ENCODE results near the gene ADPGK.

DNA sequence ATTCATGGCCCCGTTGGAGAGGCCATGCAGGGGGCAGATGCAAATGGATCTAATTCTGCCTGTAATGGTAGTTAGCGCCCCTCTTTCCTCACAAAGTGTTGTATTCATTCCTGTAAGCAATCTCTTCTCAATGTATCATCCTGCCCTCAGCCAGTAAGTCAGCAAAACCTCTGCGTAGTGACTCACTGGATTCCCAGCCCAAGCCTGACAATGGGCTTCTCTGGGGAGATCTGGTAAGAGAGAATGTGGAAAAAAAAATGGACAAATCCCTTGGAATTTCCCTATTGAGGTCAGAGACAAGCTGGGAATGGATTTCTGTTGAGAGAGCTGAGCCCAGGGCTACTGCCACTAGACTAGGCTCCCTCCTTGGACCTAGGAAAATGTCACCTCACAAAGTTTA, 25.4 kb downstream of the ADPGK start:
- TF ChIP-seq TAF1 (IDR thresholded peaks at IDR 0.05; ENCODE audit: borderline replicate concordance, low read depth, low read length): no peak
- no peak for TF ChIP-seq POLR2AphosphoS5 (IDR thresholded peaks at IDR 0.05; ENCODE audit: low read depth, low read length)
- no peak for TF ChIP-seq POLR2A (IDR thresholded peaks at IDR 0.05; ENCODE audit: low read depth, low read length)

Measured in GM12892 (cell line).